A549 (cell line): Measurements from ENCODE around the gene RPL32. TPM values are rescaled to one million over a fixed set of nuclear protein-coding genes. Genes with fewer than 3 reads are reported as not detected.

ENCODE experiments used
- ATAC-seq, 2 experiments: fragments of 200-7000 bp in 1 of 2; fragments of >200 bp in 1 of 2; cut with Nextera tagmentation in 1 of 2; cut with Tn5 transposase in 1 of 2; 3 replicates each; pipeline versions ENCODE4 v1.8.0 to v1.9.1; 2018 to 2020; ENCODE audit warnings: mild to moderate bottlenecking in 1 of 2, moderate library complexity in 1 of 2
- CTCF ChIA-PET: fragments of 300-600 bp; sonication (Branson Sonifier 250); formaldehyde crosslinking; extraction: SDS; loops from one replicate; lab custom pipeline; 2021; ENCODE audit warnings: antibody characterized with exemption, inconsistent platforms; lab: Yijun Ruan, JAX
- POLR2A ChIA-PET: fragments of 350-600 bp; formaldehyde crosslinking; extraction: SDS; loops from one replicate; lab custom pipeline; 2021; ENCODE audit warnings: antibody characterized with exemption, inconsistent platforms; lab: Yijun Ruan, JAX
- DNase-seq, 2 experiments: peaks; one replicate each; pipeline versions ENCODE4 v3.0.0 to v3.0.0-alpha.2; 2011 to 2016; ENCODE audit warnings: low read depth in 1 of 2, low spot score in 1 of 2
- FAIRE-seq: peaks from 2 replicates; lab custom pipeline; 2011; peaks lifted over from hg19 to GRCh38; lab: Jason Lieb, UNC
- H3K27ac ChIP-seq, 2 experiments: fragments of >200 bp; sonication (Bioruptor Twin); formaldehyde crosslinking; 3 replicates each; pipeline ENCODE4 v1.5.1; 2016 to 2017
- H3K4me1 ChIP-seq: fragments of >200 bp; sonication (Bioruptor Twin); formaldehyde crosslinking; 3 replicates; pipeline ENCODE4 v1.6.1; 2016
- H3K4me2 ChIP-seq: fragments of >200 bp; sonication (Bioruptor Twin); formaldehyde crosslinking; 3 replicates; pipeline ENCODE4 v1.6.1; 2016
- H3K4me3 ChIP-seq: fragments of >200 bp; sonication (Bioruptor Twin); formaldehyde crosslinking; 3 replicates; pipeline ENCODE4 v1.5.1; 2016
- H3K9me3 ChIP-seq: fragments of >200 bp; sonication (Bioruptor Twin); formaldehyde crosslinking; 3 replicates; pipeline ENCODE4 v1.6.1; 2016
- CBX2 ChIP-seq: fragments of 200-600 bp; sonication (generic); IDR thresholded peaks from 2 replicates; pipeline ENCODE4 v1.6.1; 2016; ENCODE audit warnings: low read depth, mild to moderate bottlenecking, borderline replicate concordance
- CHD2 ChIP-seq: fragments of 150-350 bp; IDR thresholded peaks from 2 replicates; pipeline ENCODE4 v1.6.1; 2014; ENCODE audit warnings: low read length; ENCODE audit not compliant: partially characterized antibody
- E2F6 ChIP-seq: IDR thresholded peaks from 2 replicates; pipeline ENCODE4 v1.6.1; 2012; ENCODE audit warnings: low read depth, borderline replicate concordance
- EHMT2 ChIP-seq: fragments of 200-600 bp; sonication (generic); IDR thresholded peaks from 2 replicates; pipeline ENCODE4 v1.6.1; 2016; ENCODE audit warnings: antibody characterized with exemption, low read depth, mild to moderate bottlenecking, moderate library complexity
- FOSL2 ChIP-seq, 2 experiments: fragments of 450-650 bp in 1 of 2; fragments of >200 bp in 1 of 2; sonication (Bioruptor Twin) in 1 of 2; formaldehyde crosslinking; IDR thresholded peaks; 2 replicates each; pipeline versions ENCODE4 v1.5.0 to v1.6.1; 2016 to 2020; ENCODE audit warnings: mild to moderate bottlenecking in 1 of 2, moderate library complexity in 1 of 2
- HDAC2 ChIP-seq: fragments of 200-600 bp; sonication (generic); IDR thresholded peaks from 2 replicates; pipeline ENCODE4 v1.6.1; 2016
- HES2 ChIP-seq: fragments of >200 bp; sonication (Bioruptor Twin); formaldehyde crosslinking; IDR thresholded peaks from 2 replicates; pipeline ENCODE4 v1.6.1; 2016
- HEYL ChIP-seq: fragments of 250-450 bp; sonication (Bioruptor Pico); IDR thresholded peaks from 2 replicates; pipeline ENCODE4 v1.8.0; 2021; ENCODE audit warnings: mild to moderate bottlenecking, moderate library complexity
- HMGXB4 ChIP-seq: fragments of 250-450 bp; sonication (Bioruptor Pico); IDR thresholded peaks from 2 replicates; pipeline ENCODE4 v1.5.0; 2021; ENCODE audit warnings: mild to moderate bottlenecking, moderate library complexity, borderline replicate concordance
- KDM1A ChIP-seq: fragments of 200-600 bp; sonication (generic); IDR thresholded peaks from 2 replicates; pipeline ENCODE4 v1.6.1; 2016; ENCODE audit warnings: low read depth, mild to moderate bottlenecking
- KDM5A ChIP-seq: fragments of 200-600 bp; sonication (generic); IDR thresholded peaks from 2 replicates; pipeline ENCODE4 v1.6.1; 2016; ENCODE audit warnings: antibody characterized with exemption, mild to moderate bottlenecking
- MAX ChIP-seq: IDR thresholded peaks from 2 replicates; pipeline ENCODE4 v1.6.1; 2012
- MYC ChIP-seq: IDR thresholded peaks from 2 replicates; pipeline ENCODE4 v1.6.1; 2012; ENCODE audit warnings: mild to moderate bottlenecking, inconsistent platforms, low read length, improper control_type of control experiment, borderline replicate concordance
- NFE2L2 ChIP-seq: fragments of 150-350 bp; conservative IDR thresholded peaks from 2 replicates; pipeline ENCODE4 v1.6.1; 2014; ENCODE audit warnings: low read length
- NPAS2 ChIP-seq: fragments of 250-450 bp; sonication (Bioruptor Pico); IDR thresholded peaks from 2 replicates; pipeline ENCODE4 v1.8.0; 2022; ENCODE audit warnings: mild to moderate bottlenecking, moderate library complexity, borderline replicate concordance
- NR3C1 ChIP-seq: fragments of >200 bp; sonication (Bioruptor Twin); formaldehyde crosslinking; IDR thresholded peaks from 3 replicates; pipeline ENCODE4 v1.6.1; 2017
- RAD21 ChIP-seq, 2 experiments: fragments of >200 bp in 1 of 2; sonication (Bioruptor Twin) in 1 of 2; formaldehyde crosslinking in 1 of 2; IDR thresholded peaks in 1 of 2; conservative IDR thresholded peaks in 1 of 2; 2 replicates in 1 of 2; 3 replicates in 1 of 2; pipeline ENCODE4 v1.6.1; 2012 to 2018; ENCODE audit warnings: inconsistent platforms in 1 of 2
- RARB ChIP-seq: fragments of 250-450 bp; sonication (Bioruptor Pico); IDR thresholded peaks from 2 replicates; pipeline ENCODE4 v1.8.0; 2021; ENCODE audit warnings: mild to moderate bottlenecking, moderate library complexity
- RCOR1 ChIP-seq: fragments of 150-350 bp; IDR thresholded peaks from 2 replicates; pipeline ENCODE4 v1.6.1; 2014; ENCODE audit warnings: antibody characterized with exemption, low read length, low read depth
- RFX5 ChIP-seq: fragments of 450-650 bp; IDR thresholded peaks from 2 replicates; pipeline ENCODE4 v1.7.1; 2014; ENCODE audit warnings: antibody characterized with exemption, mild to moderate bottlenecking, moderate library complexity
- SMC3 ChIP-seq: fragments of >200 bp; sonication (Bioruptor Twin); formaldehyde crosslinking; IDR thresholded peaks from 3 replicates; pipeline ENCODE4 v1.6.1; 2018; ENCODE audit warnings: inconsistent platforms
- ZC3H11A ChIP-seq: fragments of 450-650 bp; IDR thresholded peaks from 2 replicates; pipeline ENCODE4 v1.6.1; 2014; ENCODE audit warnings: antibody characterized with exemption, mild to moderate bottlenecking
- ZFP36 ChIP-seq: fragments of 450-650 bp; IDR thresholded peaks from 2 replicates; pipeline ENCODE4 v1.6.1; 2014; ENCODE audit warnings: borderline replicate concordance; ENCODE audit not compliant: partially characterized antibody
- WGBS: methylation state at CpG from one replicate; pipeline ENCODE4 v1.1.6; 2017; ENCODE audit errors: missing lambda C conversion rate; 5-methylcytosine and 5-hydroxymethylcytosine counted together
- polyA plus RNA-seq, 4 experiments: library from polyadenylated mRNA; depleted of rRNA in 3 of 4; stranded (reverse); fragments of >200 nt; fragmentation: RNase III in 1 of 4; extraction: RNeasy Plus Mini Kit Qiagen cat#74134 plus additional on column Dnase treatment in 1 of 4; gene quantifications; 2 replicates in 3 of 4; 3 replicates in 1 of 4; pipeline ENCODE4 v1.2.3, GENCODE V29; 2011 to 2017

The RPL32 gene
- polyA plus RNA-seq, 2 of the 4 experiments (the other 2 are of a cell fraction): 2,144 to 2,852 TPM

GRCh38 chr3:12828751-12829150 lies 12.6 kb downstream of the RPL32 start:
- Histone ChIP-seq H3K9me3 (no peaks in the 10 kb centered on the region), H3K4me3 (no peak overlapping the region), H3K4me2 (0 out of 3 replicates have a peak overlapping the region, but pooled peaks have one; percentile 3), H3K27ac (no peak overlapping the region), H3K4me1 (peaks cover 24% of the 10 kb centered on the region)
- ChIA-PET POLR2A (interaction anchor here (1.4 kb wide), 1 partner anchor 13 kb away, joined by 3 read pairs; the partner anchor contains the start of gene RPL32), CTCF (interaction anchor here (2.4 to 5.5 kb wide), 4 partner anchors 11 to 122 kb away, joined by 10 to 47 read pairs (median 12); partner anchors contain the start of gene RPL32)
- ATAC-seq: no peak
- WGBS: 42% methylated on average over 4 of the region's 4 CpGs
- no peak for TF ChIP-seq MYC
- no peak for TF ChIP-seq HDAC2
- TF ChIP-seq ZFP36: no peak
- no peak for TF ChIP-seq KDM1A
- no peak for TF ChIP-seq HMGXB4
- TF ChIP-seq RARB (CRISPR knock-in tag): no peak
- TF ChIP-seq RAD21 (conservative IDR thresholded peaks at IDR 0.05 in 1 of 2, IDR thresholded peaks at IDR 0.05 in 1 of 2): no peak
- TF ChIP-seq HEYL (CRISPR knock-in tag): no peak
- no peak for TF ChIP-seq NR3C1
- TF ChIP-seq E2F6: no peak
- TF ChIP-seq RFX5: no peak
- TF ChIP-seq RCOR1: no peak
- no peak for TF ChIP-seq ZC3H11A
- TF ChIP-seq NPAS2 (CRISPR knock-in tag): no peak
- no peak for TF ChIP-seq SMC3
- TF ChIP-seq HES2: no peak
- no peak for TF ChIP-seq FOSL2 (IDR thresholded peaks at IDR 0.05)
- TF ChIP-seq FOSL2 (CRISPR knock-in tag; IDR thresholded peaks at IDR 0.05): no peak
- no peak for TF ChIP-seq CHD2
- TF ChIP-seq EHMT2: no peak
- FAIRE-seq: no peak
- no peak for DNase-seq

GRCh38 chr3:12825156-12825555 lies 16.2 kb downstream of the RPL32 start:
- WGBS: 77% methylated on average over 8 of the region's 8 CpGs
- TF ChIP-seq MAX (no peak), CBX2 (no peak), HES2 (no peak), KDM5A (no peak), NFE2L2 (no peak)
- Histone ChIP-seq H3K9me3 (no peaks in the 10 kb centered on the region), H3K4me3 (no peak overlapping the region), H3K4me2 (no peak overlapping the region), H3K27ac (no peak overlapping the region), H3K4me1 (peaks cover 16% of the 10 kb centered on the region)
- DNase-seq (no peak), ATAC-seq (no peak), FAIRE-seq (no peak)
- CTCF ChIA-PET: interaction anchor here (0.9 to 10.3 kb wide), 3 partner anchors 14 to 43 kb away, joined by 3 to 113 read pairs (median 13); partner anchors contain the start of gene RPL32
- POLR2A ChIA-PET: no interaction called here
